Kidney (tissue), 14 donors: ENCODE measurements around the gene FLRT2. TPM values are rescaled to one million over a fixed set of nuclear protein-coding genes. Genes with fewer than 3 reads are reported as not detected.

ENCODE experiments used
- DNase-seq, 5 donors: peaks; one replicate each; pipeline ENCODE4 v3.0.0-alpha.2; 2013 to 2020
- FAIRE-seq: peaks from 2 replicates; lab custom pipeline; 2012; peaks lifted over from hg19 to GRCh38; lab: Jason Lieb, UNC
- H3K27ac ChIP-seq, 2 donors: one replicate each; pipeline ENCODE4 v1.7.0; 2013; ENCODE audit warnings: low read depth in 2 of 2, low read length in 2 of 2, inconsistent platforms in 1 of 2
- H3K27me3 ChIP-seq: one replicate; pipeline ENCODE4 v1.7.1; 2013; ENCODE audit warnings: low read length, inconsistent platforms; ENCODE audit not compliant: control insufficient read depth, insufficient read depth
- H3K36me3 ChIP-seq, 3 donors: one replicate each; pipeline versions ENCODE4 v1.7.0 to v1.7.1; 2013; ENCODE audit warnings: low read length in 3 of 3, control low read depth in 1 of 3, inconsistent platforms in 1 of 3; ENCODE audit not compliant: insufficient read depth in 3 of 3, control insufficient read depth in 2 of 3
- H3K4me1 ChIP-seq, 3 donors: one replicate each; pipeline versions ENCODE4 v1.7.0 to v1.7.1; 2013; ENCODE audit warnings: low read length in 3 of 3, inconsistent platforms in 1 of 3, low read depth in 1 of 3; ENCODE audit not compliant: control insufficient read depth in 2 of 3, insufficient read depth in 2 of 3
- H3K4me3 ChIP-seq, 3 donors: one replicate each; pipeline versions ENCODE4 v1.7.0 to v1.8.1; 2013; ENCODE audit warnings: low read length in 3 of 3, control low read depth in 1 of 3, inconsistent platforms in 1 of 3
- H3K9ac ChIP-seq, 3 donors: one replicate each; pipeline versions ENCODE4 v1.7.0 to v1.7.1; 2013; ENCODE audit warnings: low read length in 3 of 3, control low read depth in 1 of 3, inconsistent platforms in 1 of 3
- H3K9me3 ChIP-seq, 3 donors: one replicate each; pipeline versions ENCODE4 v1.7.0 to v1.7.1; 2013; ENCODE audit warnings: low read length in 3 of 3, control low read depth in 1 of 3, inconsistent platforms in 1 of 3; ENCODE audit not compliant: control insufficient read depth in 2 of 3, insufficient read depth in 1 of 3
- intact Hi-C: fragments of 100-400 bp; cut with DNase I; formaldehyde crosslinking; loops from one replicate; pipeline ENCODE4 v1.11.1; 2022
- polyA plus RNA-seq: library from polyadenylated mRNA; stranded (reverse); fragments of 350-450 nt; fragmentation: Illumina TruSeq; extraction: RNeasy Lipid Tissue Mini Kit (QIAGEN cat#74804); gene quantifications from one replicate; pipeline ENCODE4 v1.2.3, GENCODE V29; 2014; ENCODE audit warnings: low read depth, low replicate concordance; ENCODE audit not compliant: insufficient read depth
- total RNA-seq: library from RNA; stranded (reverse); fragmentation: NEBNext Ultra II Directional; extraction: Animal tissue kit (Norgen Biotek cat#: 25700); gene quantifications from one replicate; pipeline ENCODE4 v1.2.1, GENCODE V29; 2021
- TF ChIP-seq, protein P1 (sequence below): IDR thresholded peaks from 3 replicates; pipeline ENCODE4 v1.5.1; 2012; ENCODE audit warnings: mild to moderate bottlenecking, moderate library complexity, borderline replicate concordance; ENCODE audit not compliant: insufficient read depth; ENCODE audit errors: extremely low read depth
- donor health status: control.
- donor health status: control.
- donor health status: control.
- donor health status: control.
- donor health status: control.
- donor health status: DM: yes; HTN: yes; CAD: no.
- donor health status: Normal renal cell carcinoma (clear cell type).

Gene FLRT2
- total and polyA plus RNA-seq, 2 donors from 2014 or later, result 1.2 to 16.6 TPM

- TF ChIP-seq, protein P1, sequence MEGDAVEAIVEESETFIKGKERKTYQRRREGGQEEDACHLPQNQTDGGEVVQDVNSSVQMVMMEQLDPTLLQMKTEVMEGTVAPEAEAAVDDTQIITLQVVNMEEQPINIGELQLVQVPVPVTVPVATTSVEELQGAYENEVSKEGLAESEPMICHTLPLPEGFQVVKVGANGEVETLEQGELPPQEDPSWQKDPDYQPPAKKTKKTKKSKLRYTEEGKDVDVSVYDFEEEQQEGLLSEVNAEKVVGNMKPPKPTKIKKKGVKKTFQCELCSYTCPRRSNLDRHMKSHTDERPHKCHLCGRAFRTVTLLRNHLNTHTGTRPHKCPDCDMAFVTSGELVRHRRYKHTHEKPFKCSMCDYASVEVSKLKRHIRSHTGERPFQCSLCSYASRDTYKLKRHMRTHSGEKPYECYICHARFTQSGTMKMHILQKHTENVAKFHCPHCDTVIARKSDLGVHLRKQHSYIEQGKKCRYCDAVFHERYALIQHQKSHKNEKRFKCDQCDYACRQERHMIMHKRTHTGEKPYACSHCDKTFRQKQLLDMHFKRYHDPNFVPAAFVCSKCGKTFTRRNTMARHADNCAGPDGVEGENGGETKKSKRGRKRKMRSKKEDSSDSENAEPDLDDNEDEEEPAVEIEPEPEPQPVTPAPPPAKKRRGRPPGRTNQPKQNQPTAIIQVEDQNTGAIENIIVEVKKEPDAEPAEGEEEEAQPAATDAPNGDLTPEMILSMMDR, result no peak
- Histone ChIP-seq H3K9me3 (no peaks in the 10 kb centered on the region), H3K36me3 (peaks cover 0 to 10% (median 0%) of the 10 kb centered on the region in 3 donors), H3K4me3 (no peak overlapping the region), H3K27me3 (no peaks in the 10 kb centered on the region), H3K9ac (no peak overlapping the region), H3K4me1 (no peaks in the 10 kb centered on the region), H3K27ac (no peak overlapping the region)
- FAIRE-seq (no peak), DNase-seq (no peak)
- intact Hi-C loops, result no loop called here
Measured at GRCh38 chr14:85622106-85622505, 92.2 kb downstream of the FLRT2 start.

GRCh38 chr14:85622986-85623685 is 93.2 kb downstream of the FLRT2 start:
- DNase-seq (peak in 1 of 5 donors; percentile 45), FAIRE-seq (no peak)
- Histone ChIP-seq H3K4me1 (no peaks in the 10 kb centered on the region), H3K27ac (no peak overlapping the region), H3K9me3 (no peaks in the 10 kb centered on the region), H3K27me3 (no peaks in the 10 kb centered on the region), H3K36me3 (peaks cover 0 to 10% (median 0%) of the 10 kb centered on the region in 3 donors), H3K4me3 (no peak overlapping the region), H3K9ac (no peak overlapping the region)
- intact Hi-C loops, result no loop called here
- TF ChIP-seq, protein P1, result no peak

GRCh38 chr14:85625925-85626585 is 96.1 kb downstream of the FLRT2 start:
- FAIRE-seq, result no peak
- no peak overlapping the region for H3K4me3 ChIP-seq
- no peak overlapping the region for H3K9ac ChIP-seq
- TF ChIP-seq, protein P1, result no peak
- H3K4me1 ChIP-seq, result no peaks in the 10 kb centered on the region
- H3K36me3 ChIP-seq, result peaks cover 0 to 10% (median 0%) of the 10 kb centered on the region in 3 donors
- intact Hi-C loops, result no loop called here
- no peak overlapping the region for H3K27ac ChIP-seq
- H3K9me3 ChIP-seq, result no peaks in the 10 kb centered on the region
- no peaks in the 10 kb centered on the region for H3K27me3 ChIP-seq
- no peak for DNase-seq
